B cell (primary cell): ENCODE results near the gene NETO2. TPM values are rescaled to one million over a fixed set of nuclear protein-coding genes. Genes with fewer than 3 reads are reported as not detected.
"Not testable (repeated sequence)": the region's sequence is repeated elsewhere in the genome, so short reads cannot be mapped to it uniquely, and the experiment has no call there.

Source experiments
- ATAC-seq: fragments of 200-7000 bp; cut with Tn5 transposase; one replicate; pipeline ENCODE4 v1.10.0; 2021; ENCODE audit warnings: low read depth, mild to moderate bottlenecking, moderate number of reproducible peaks, moderate library complexity
- CTCF ChIA-PET: fragments of 350-600 bp; sonication (Branson Sonifier 250); formaldehyde crosslinking; loops from one replicate; lab custom pipeline; 2021; ENCODE audit warnings: antibody characterized with exemption, inconsistent platforms; lab: Charles Lee
- POLR2A ChIA-PET: fragments of 350-600 bp; sonication (Branson Sonifier 250); formaldehyde crosslinking; loops from one replicate; lab custom pipeline; 2021; ENCODE audit warnings: antibody characterized with exemption; lab: Charles Lee
- DNase-seq: peaks from one replicate; pipeline ENCODE4 v3.0.0; 2013
- H2AFZ ChIP-seq: 2 replicates; pipeline ENCODE4 v1.6.1; 2012; ENCODE audit warnings: mild to moderate bottlenecking, low read depth, low read length; ENCODE audit not compliant: insufficient read depth, poor library complexity, severe bottlenecking
- H3K27ac ChIP-seq, 2 donors: 1 replicate in 1 of 2; 2 replicates in 1 of 2; pipeline ENCODE4 v1.5.1; 2012 to 2013; ENCODE audit warnings: low read length in 2 of 2, mild to moderate bottlenecking in 2 of 2, moderate library complexity in 1 of 2
- H3K27me3 ChIP-seq, 4 experiments: fragments of 200-600 bp in 1 of 4; sonication (generic) in 1 of 4; replicated peaks in 1 of 4; 1 replicate in 2 of 4; 2 replicates in 2 of 4; pipeline versions ENCODE4 v1.6.1 to v1.7.0; 2013 to 2016; ENCODE audit warnings: low read length in 3 of 4, mild to moderate bottlenecking in 2 of 4, mixed read lengths in 1 of 4, moderate library complexity in 1 of 4; ENCODE audit not compliant: insufficient read depth in 4 of 4, control insufficient read depth in 3 of 4; ENCODE audit errors: control extremely low read depth in 1 of 4
- H3K36me3 ChIP-seq, 2 experiments: replicated peaks in 1 of 2; 1 replicate in 1 of 2; 2 replicates in 1 of 2; pipeline versions ENCODE4 v1.6.1 to v1.7.1; 2013; ENCODE audit warnings: low read length in 1 of 2; ENCODE audit not compliant: insufficient read depth in 2 of 2, control insufficient read depth in 1 of 2; ENCODE audit errors: control extremely low read depth in 1 of 2, extremely low read depth in 1 of 2
- H3K4me1 ChIP-seq, 2 donors: fragments of 200-600 bp in 1 of 2; sonication (generic) in 1 of 2; 1 replicate in 1 of 2; 2 replicates in 1 of 2; pipeline versions ENCODE4 v1.5.1 to v1.6.1; 2013 to 2017; ENCODE audit warnings: low read length in 2 of 2; ENCODE audit not compliant: control insufficient read depth in 2 of 2, insufficient read depth in 2 of 2
- H3K4me2 ChIP-seq: replicated peaks from 2 replicates; pipeline ENCODE3; 2012; ENCODE audit warnings: mild to moderate bottlenecking, low read depth, low read length; ENCODE audit not compliant: poor library complexity, severe bottlenecking
- H3K4me3 ChIP-seq, 5 experiments: fragments of 200-600 bp in 1 of 5; sonication (generic) in 1 of 5; 1 replicate in 3 of 5; 2 replicates in 2 of 5; pipeline versions ENCODE4 v1.5.1 to v1.7.0; 2011 to 2016; ENCODE audit warnings: low read length in 4 of 5, mild to moderate bottlenecking in 4 of 5, low read depth in 2 of 5, control low read depth in 1 of 5, moderate library complexity in 1 of 5; ENCODE audit not compliant: insufficient read depth in 1 of 5; ENCODE audit errors: control extremely low read depth in 1 of 5, extremely low read depth in 1 of 5
- H3K79me2 ChIP-seq: fragments of 200-600 bp; sonication (generic); one replicate; pipeline ENCODE4 v1.6.0; 2016; ENCODE audit warnings: low read length; ENCODE audit not compliant: control insufficient read depth, insufficient read depth
- H3K9ac ChIP-seq: fragments of 200-600 bp; sonication (generic); 2 replicates; pipeline ENCODE4 v1.6.1; 2017; ENCODE audit warnings: mild to moderate bottlenecking, low read length, moderate library complexity
- H3K9me3 ChIP-seq, 3 donors: one replicate each; pipeline versions ENCODE4 v1.6.1 to v1.7.1; 2013; ENCODE audit warnings: low read length in 2 of 3; ENCODE audit not compliant: control insufficient read depth in 2 of 3, insufficient read depth in 1 of 3; ENCODE audit errors: control extremely low read depth in 1 of 3
- H4K20me1 ChIP-seq: 2 replicates; pipeline ENCODE4 v1.6.0; 2012; ENCODE audit warnings: mild to moderate bottlenecking, low read length; ENCODE audit not compliant: insufficient read depth, control insufficient read depth, poor library complexity, severe bottlenecking
- H3K27ac Mint-ChIP-seq: one replicate; pipeline ENCODE4 v1.8.0; 2021; ENCODE audit warnings: mixed read lengths
- H3K27me3 Mint-ChIP-seq: one replicate; pipeline ENCODE4 v1.8.0; 2021; ENCODE audit warnings: mixed read lengths
- H3K4me1 Mint-ChIP-seq: one replicate; pipeline ENCODE4 v1.8.0; 2021; ENCODE audit warnings: mixed read lengths
- H3K4me3 Mint-ChIP-seq: one replicate; pipeline ENCODE4 v1.8.0; 2021; ENCODE audit warnings: mixed read lengths
- H3K9me3 Mint-ChIP-seq: one replicate; pipeline ENCODE4 v1.8.0; 2022; ENCODE audit warnings: mixed read lengths; ENCODE audit not compliant: insufficient read depth
- EZH2 ChIP-seq: IDR thresholded peaks from 2 replicates; pipeline ENCODE4 v1.6.1; 2012; ENCODE audit warnings: borderline replicate concordance, low read depth, mild to moderate bottlenecking, moderate library complexity, low read length; ENCODE audit not compliant: insufficient read depth, poor library complexity, severe bottlenecking
- WGBS: methylation state at CpG from one replicate; pipeline ENCODE4 v1.1.5; 2013; ENCODE audit warnings: missing lambda C conversion rate; ENCODE audit not compliant: insufficient coverage; 5-methylcytosine and 5-hydroxymethylcytosine counted together
- intact Hi-C: fragments of 100-400 bp; cut with micrococcal nuclease; formaldehyde crosslinking; loops from one replicate; pipeline ENCODE4 v1.10.0; 2022
- polyA plus RNA-seq: library from polyadenylated mRNA; depleted of rRNA; stranded (reverse); fragments of >200 nt; gene quantifications from 2 replicates; pipeline ENCODE4 v1.2.3, GENCODE V29; 2012
- total RNA-seq, 2 donors: library from RNA; stranded (reverse); fragments of 120-200 nt in 1 of 2; gene quantifications; 1 replicate in 1 of 2; 2 replicates in 1 of 2; pipeline versions ENCODE4 v1.2.3 to v1.2.4, GENCODE V29; 2013 to 2022
- TF ChIP-seq, protein P1 (sequence below): fragments of 200-600 bp; IDR thresholded peaks from one replicate; pipeline ENCODE4 v1.8.0; 2022; ENCODE audit warnings: antibody characterized with exemption, mild to moderate bottlenecking

The NETO2 gene
- total and polyA plus RNA-seq, 2 donors (not counting 1 experiment from before 2014, with no cell fraction given) = 1.9 to 4.2 TPM

DNA sequence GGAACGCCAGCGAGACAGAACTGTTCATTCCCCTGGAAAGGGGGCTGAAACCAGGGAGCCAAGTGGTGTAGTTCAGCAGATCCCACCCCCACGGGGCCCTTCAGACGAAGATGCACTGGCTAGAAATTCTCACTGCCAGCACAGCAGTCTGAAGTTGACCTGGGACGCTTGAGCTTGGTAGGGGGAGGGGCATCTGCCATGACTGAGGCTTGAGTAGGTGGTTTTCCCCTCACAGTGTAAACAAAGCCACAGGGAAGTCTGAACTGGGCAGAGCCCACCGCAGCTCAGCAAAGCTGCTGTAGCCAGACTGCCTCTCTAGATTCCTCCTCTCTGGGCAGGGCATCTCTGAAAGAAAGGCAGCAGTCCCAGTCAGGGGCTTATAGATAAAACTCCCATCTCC, 46.6 kb downstream of the NETO2 start:
- H3K79me2 ChIP-seq, H4K20me1 ChIP-seq, H3K36me3 ChIP-seq, H3K9me3 Mint-ChIP-seq, H3K27me3 Mint-ChIP-seq, H3K27ac Mint-ChIP-seq, intact Hi-C loops, H3K4me1 ChIP-seq, H3K9ac ChIP-seq, H3K9me3 ChIP-seq, H3K4me3 ChIP-seq, H3K4me3 Mint-ChIP-seq, H2AFZ ChIP-seq, DNase-seq, ATAC-seq, CTCF ChIA-PET, H3K27ac ChIP-seq, H3K27me3 ChIP-seq, POLR2A ChIA-PET, H3K4me2 ChIP-seq, H3K4me1 Mint-ChIP-seq: not testable (repeated sequence)
- 80% methylated on average over 6 of the region's 6 CpGs for WGBS

DNA sequence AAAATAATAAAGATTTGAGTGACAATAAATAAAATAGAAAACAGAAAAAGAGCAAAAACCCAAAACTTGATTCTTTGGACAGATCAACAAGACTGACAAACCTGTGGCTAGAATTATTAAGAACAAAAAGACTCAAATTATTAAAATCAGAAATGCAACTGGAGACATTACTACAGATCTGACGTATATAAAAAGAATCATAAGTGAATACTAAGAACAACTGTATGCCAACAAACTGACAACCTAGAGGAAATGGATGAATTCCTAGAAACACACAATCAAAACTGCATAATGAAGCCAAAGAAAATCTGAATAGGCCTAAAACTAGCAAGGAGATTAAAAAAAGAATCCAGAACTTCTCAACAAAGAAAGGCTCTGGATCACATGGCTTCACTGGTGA, 47.4 kb downstream of the NETO2 start:
- ATAC-seq (no peak), DNase-seq (no peak)
- H3K27ac Mint-ChIP-seq = no peak overlapping the region
- no peak overlapping the region for H3K27ac ChIP-seq
- no peaks in the 10 kb centered on the region for H3K79me2 ChIP-seq
- ChIA-PET POLR2A (no interaction called here), CTCF (no interaction called here)
- no peaks in the 10 kb centered on the region for H4K20me1 ChIP-seq
- H3K4me1 ChIP-seq = no peaks in the 10 kb centered on the region
- H3K36me3 ChIP-seq = no peaks in the 10 kb centered on the region
- H3K9ac ChIP-seq = no peak overlapping the region
- intact Hi-C loops = no loop called here
- H3K27me3 ChIP-seq = no peaks in the 10 kb centered on the region
- no peak overlapping the region for H3K4me3 ChIP-seq
- H2AFZ ChIP-seq = no peak overlapping the region
- no peak overlapping the region for H3K4me3 Mint-ChIP-seq
- H3K4me2 ChIP-seq = no peak overlapping the region
- H3K9me3 ChIP-seq = no peaks in the 10 kb centered on the region
- H3K9me3 Mint-ChIP-seq = no peaks in the 10 kb centered on the region
- no peaks in the 10 kb centered on the region for H3K27me3 Mint-ChIP-seq
- H3K4me1 Mint-ChIP-seq = no peaks in the 10 kb centered on the region
- TF ChIP-seq, protein P1, sequence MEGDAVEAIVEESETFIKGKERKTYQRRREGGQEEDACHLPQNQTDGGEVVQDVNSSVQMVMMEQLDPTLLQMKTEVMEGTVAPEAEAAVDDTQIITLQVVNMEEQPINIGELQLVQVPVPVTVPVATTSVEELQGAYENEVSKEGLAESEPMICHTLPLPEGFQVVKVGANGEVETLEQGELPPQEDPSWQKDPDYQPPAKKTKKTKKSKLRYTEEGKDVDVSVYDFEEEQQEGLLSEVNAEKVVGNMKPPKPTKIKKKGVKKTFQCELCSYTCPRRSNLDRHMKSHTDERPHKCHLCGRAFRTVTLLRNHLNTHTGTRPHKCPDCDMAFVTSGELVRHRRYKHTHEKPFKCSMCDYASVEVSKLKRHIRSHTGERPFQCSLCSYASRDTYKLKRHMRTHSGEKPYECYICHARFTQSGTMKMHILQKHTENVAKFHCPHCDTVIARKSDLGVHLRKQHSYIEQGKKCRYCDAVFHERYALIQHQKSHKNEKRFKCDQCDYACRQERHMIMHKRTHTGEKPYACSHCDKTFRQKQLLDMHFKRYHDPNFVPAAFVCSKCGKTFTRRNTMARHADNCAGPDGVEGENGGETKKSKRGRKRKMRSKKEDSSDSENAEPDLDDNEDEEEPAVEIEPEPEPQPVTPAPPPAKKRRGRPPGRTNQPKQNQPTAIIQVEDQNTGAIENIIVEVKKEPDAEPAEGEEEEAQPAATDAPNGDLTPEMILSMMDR = no peak
- TF ChIP-seq EZH2 = no peak
- no CpG with 5 or more reads among the region's 1 CpG for WGBS
